Uterus (tissue), 4 donors: ENCODE data around the gene CACNA2D2. TPM values are rescaled to one million over a fixed set of nuclear protein-coding genes. Genes with fewer than 3 reads are reported as not detected.

ENCODE experiments used
- DNase-seq, 2 donors: peaks; one replicate each; pipeline ENCODE4 v3.0.0-alpha.2; 2019 to 2020
- H3K27ac ChIP-seq, 2 donors: fragments of 200-600 bp; sonication (generic); 1 replicate in 1 of 2; 2 replicates in 1 of 2; pipeline ENCODE4 v1.5.1; 2016 to 2018
- H3K27me3 ChIP-seq, 2 donors: fragments of 200-600 bp; sonication (generic); one replicate each; pipeline ENCODE4 v1.5.1; 2018 to 2019; ENCODE audit warnings: control low read depth in 1 of 2
- H3K36me3 ChIP-seq, 2 donors: fragments of 200-600 bp; sonication (generic); one replicate each; pipeline ENCODE4 v1.5.1; 2019; ENCODE audit warnings: control low read depth in 1 of 2
- H3K4me1 ChIP-seq, 2 donors: fragments of 200-600 bp; sonication (generic); one replicate each; pipeline ENCODE4 v1.5.1; 2018 to 2019; ENCODE audit warnings: control low read depth in 1 of 2
- H3K4me3 ChIP-seq, 2 donors: fragments of 200-600 bp; sonication (generic); 1 replicate in 1 of 2; 2 replicates in 1 of 2; pipeline ENCODE4 v1.5.1; 2018 to 2019; ENCODE audit warnings: mild to moderate bottlenecking in 1 of 2
- H3K9me3 ChIP-seq, 2 donors: fragments of 200-600 bp; sonication (generic); one replicate each; pipeline ENCODE4 v1.5.1; 2019; ENCODE audit warnings: control low read depth in 1 of 2
- POLR2A ChIP-seq, 2 donors: fragments of 450-650 bp; IDR thresholded peaks; one replicate each; pipeline ENCODE4 v1.6.1; 2016; ENCODE audit warnings: antibody characterized with exemption in 2 of 2, mild to moderate bottlenecking in 1 of 2, moderate library complexity in 1 of 2
- intact Hi-C: fragments of 100-400 bp; cut with DNase I; formaldehyde crosslinking; loops from one replicate; pipeline ENCODE4 v1.15.1; 2023; ENCODE audit warnings: low total_unique reads
- total RNA-seq, 4 donors: library from RNA; depleted of rRNA in 3 of 4; stranded (reverse); fragments of >200 nt in 3 of 4; gene quantifications; one replicate each; pipeline versions ENCODE4 v1.1.0 to v1.2.4, GENCODE V29; 2014 to 2023
- TF ChIP-seq, protein P1 (sequence below), 4 experiments: fragments of 200-600 bp in 2 of 4; fragments of 450-650 bp in 2 of 4; sonication (generic) in 2 of 4; IDR thresholded peaks; one replicate each; pipeline ENCODE4 v1.5.1; 2016 to 2019; ENCODE audit warnings: antibody characterized with exemption in 4 of 4, mild to moderate bottlenecking in 2 of 4, moderate library complexity in 1 of 4
- donor health status: DM: yes; HTN: yes; CAD: no.

CACNA2D2 gene
- total RNA-seq, 4 donors from 2014 or later: under 0.01 to 6.1 (median 5.3) TPM; not detected in 1

DNA sequence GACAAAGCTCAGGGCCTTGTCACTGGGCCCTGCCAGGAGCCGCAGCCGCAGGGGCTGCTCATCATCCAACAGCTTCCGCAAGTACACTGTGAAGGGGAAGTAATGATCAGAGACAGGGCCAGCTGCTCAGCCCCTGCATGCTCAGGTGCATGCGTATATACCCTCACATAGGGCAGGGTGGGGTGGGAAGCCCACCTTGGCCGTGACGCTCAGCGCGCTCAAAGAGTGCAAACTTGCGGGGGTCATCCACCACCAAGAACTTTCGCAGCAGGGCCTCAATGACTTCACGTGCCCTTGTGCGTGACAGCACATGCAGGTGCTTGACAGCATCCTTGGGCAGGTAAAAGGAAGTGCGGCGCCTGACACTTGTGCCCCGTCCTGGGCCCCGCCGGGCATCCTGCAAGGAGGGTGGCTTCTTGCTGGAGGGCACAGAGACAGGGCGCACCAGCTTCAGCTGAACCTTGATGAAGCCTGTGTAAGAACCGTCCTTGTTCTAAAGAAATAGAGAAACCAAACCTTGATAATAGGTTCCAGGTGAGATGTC lies 172.0 kb downstream of the CACNA2D2 start:
- H3K9me3 ChIP-seq: no peaks in the 10 kb centered on the region
- peak in 1 of 2 donors; percentile 22 for DNase-seq
- H3K4me1 ChIP-seq: peaks cover 4 to 8% of the 10 kb centered on the region in 2 donors
- intact Hi-C loops: no loop called here
- H3K27me3 ChIP-seq: no peaks in the 10 kb centered on the region
- TF ChIP-seq, protein P1, sequence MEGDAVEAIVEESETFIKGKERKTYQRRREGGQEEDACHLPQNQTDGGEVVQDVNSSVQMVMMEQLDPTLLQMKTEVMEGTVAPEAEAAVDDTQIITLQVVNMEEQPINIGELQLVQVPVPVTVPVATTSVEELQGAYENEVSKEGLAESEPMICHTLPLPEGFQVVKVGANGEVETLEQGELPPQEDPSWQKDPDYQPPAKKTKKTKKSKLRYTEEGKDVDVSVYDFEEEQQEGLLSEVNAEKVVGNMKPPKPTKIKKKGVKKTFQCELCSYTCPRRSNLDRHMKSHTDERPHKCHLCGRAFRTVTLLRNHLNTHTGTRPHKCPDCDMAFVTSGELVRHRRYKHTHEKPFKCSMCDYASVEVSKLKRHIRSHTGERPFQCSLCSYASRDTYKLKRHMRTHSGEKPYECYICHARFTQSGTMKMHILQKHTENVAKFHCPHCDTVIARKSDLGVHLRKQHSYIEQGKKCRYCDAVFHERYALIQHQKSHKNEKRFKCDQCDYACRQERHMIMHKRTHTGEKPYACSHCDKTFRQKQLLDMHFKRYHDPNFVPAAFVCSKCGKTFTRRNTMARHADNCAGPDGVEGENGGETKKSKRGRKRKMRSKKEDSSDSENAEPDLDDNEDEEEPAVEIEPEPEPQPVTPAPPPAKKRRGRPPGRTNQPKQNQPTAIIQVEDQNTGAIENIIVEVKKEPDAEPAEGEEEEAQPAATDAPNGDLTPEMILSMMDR (IDR thresholded peaks at IDR 0.05): no peak
- no peak for TF ChIP-seq POLR2A (IDR thresholded peaks at IDR 0.05)
- no peaks in the 10 kb centered on the region for H3K36me3 ChIP-seq
- no peak overlapping the region for H3K27ac ChIP-seq
- H3K4me3 ChIP-seq: no peak overlapping the region

DNA sequence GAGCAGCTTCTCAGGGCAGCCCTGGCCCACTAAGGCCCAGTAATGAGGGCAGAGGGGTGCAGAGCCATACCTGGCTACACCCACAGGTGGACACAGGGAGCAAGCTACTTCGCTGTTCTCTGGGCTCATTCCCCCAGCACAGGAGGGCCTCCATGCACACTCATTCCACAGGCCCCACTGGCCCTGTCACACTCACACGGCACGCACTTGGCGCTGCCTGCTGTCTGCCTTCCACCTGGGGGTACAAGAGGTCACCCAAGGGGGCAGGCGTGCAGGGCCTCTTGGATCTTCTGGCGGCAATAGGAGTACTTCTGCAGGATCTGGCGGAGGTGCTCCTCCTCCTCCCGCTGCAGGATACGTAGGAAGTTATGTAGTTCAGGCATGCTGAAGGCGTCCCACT lies 173.1 kb downstream of the CACNA2D2 start:
- peaks cover 4 to 8% of the 10 kb centered on the region in 2 donors for H3K4me1 ChIP-seq
- no peak overlapping the region for H3K4me3 ChIP-seq
- H3K36me3 ChIP-seq: no peaks in the 10 kb centered on the region
- no peak overlapping the region for H3K27ac ChIP-seq
- intact Hi-C loops: no loop called here
- TF ChIP-seq POLR2A (IDR thresholded peaks at IDR 0.05): no peak
- TF ChIP-seq, protein P1 (IDR thresholded peaks at IDR 0.05): no peak
- DNase-seq: peak in 1 of 2 donors; percentile 20
- H3K9me3 ChIP-seq: no peaks in the 10 kb centered on the region
- H3K27me3 ChIP-seq: no peaks in the 10 kb centered on the region

DNA sequence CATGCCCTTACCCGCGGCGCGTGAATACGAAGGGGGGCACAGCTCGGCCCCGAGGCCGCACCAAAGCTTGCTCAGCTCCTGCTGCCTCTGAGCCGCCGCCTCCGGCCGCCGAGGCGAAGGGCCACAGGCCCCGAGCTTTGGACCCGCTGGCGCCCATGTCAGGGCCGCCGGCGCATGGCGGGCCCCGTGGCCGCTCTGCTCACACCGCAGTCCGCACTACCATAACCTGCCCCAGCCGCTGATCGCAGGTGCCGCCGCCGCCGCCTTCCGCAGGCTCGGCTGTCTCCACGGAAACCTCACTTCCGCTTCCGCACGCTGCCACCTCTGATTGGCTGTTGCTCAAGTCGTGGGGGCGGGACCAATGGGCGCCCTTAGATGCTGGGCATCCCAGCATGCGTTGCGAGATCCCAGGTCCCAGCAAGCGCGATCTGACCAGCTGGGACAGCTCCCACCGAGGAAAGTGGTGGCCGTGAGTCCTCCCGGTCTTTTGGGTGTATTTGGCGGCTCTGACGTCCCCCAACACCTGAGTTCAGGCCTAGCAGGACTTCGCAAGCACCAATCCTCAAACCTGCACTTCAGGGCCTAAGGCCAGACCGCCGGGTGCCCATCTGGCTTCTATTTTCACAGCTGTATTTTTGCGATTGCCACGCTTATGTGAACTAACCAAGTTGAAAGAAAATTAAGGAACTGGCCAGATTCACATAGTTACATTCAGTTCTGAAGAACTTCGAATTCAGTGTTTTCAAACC lies 175.3 kb downstream of the CACNA2D2 start, which contains the start of gene TUSC2:
TSS of gene TUSC2 (minus strand) at position 281 of the 749 bp plus-strand sequence. CDS start at position 157, 124 bp downstream.
- DNase-seq: peak; percentile 96 to 97
- intact Hi-C loops: no loop called here
- Histone ChIP-seq H3K27me3 (no peaks in the 10 kb centered on the region), H3K4me3 (peak within 1 kb of the TSS; percentile 70 to 72), H3K27ac (peak within 1 kb of the TSS; percentile 61 to 79), H3K9me3 (no peaks in the 10 kb centered on the region), H3K36me3 (no peaks in the 10 kb centered on the region), H3K4me1 (peaks cover 0 to 8% of the 10 kb centered on the region in 2 donors)
- TF ChIP-seq, protein P1 (IDR thresholded peaks at IDR 0.05): peak in 1 of 4 experiments; percentile 5
- TF ChIP-seq POLR2A (IDR thresholded peaks at IDR 0.05): peak; percentile 45 to 75

DNA sequence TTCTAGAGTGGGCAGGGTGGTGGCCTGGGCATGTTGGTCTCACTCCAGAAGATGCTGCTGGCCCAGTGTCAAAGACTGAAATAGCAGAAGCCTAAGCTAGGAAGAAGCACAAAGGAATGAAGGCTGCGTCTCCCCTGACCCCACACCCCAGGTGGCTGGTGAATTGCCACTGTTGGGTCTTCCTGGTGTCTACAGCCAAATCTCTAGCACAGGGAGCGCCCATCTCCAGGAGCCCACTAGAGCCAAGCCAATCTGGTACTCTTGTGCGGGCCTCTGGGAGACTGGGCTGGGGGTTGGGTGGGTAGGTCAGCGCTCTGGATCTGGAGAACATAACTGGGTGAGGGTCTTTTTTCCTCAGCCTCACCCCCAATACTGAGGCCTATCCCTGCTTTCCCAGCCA lies 176.3 kb downstream of the CACNA2D2 start:
- peak overlapping the region in 1 of 2 donors; percentile 61 for H3K27ac ChIP-seq
- intact Hi-C loops: no loop called here

More for the DNA sequence above, 176.3 kb downstream of the CACNA2D2 start:
- Histone ChIP-seq H3K4me1 (peaks cover 0 to 13% of the 10 kb centered on the region in 2 donors), H3K27me3 (no peaks in the 10 kb centered on the region), H3K9me3 (no peaks in the 10 kb centered on the region), H3K36me3 (no peaks in the 10 kb centered on the region), H3K4me3 (peak overlapping the region; percentile 70 to 72)
- DNase-seq: no peak
- TF ChIP-seq, protein P1 (IDR thresholded peaks at IDR 0.05): no peak
- no peak for TF ChIP-seq POLR2A (IDR thresholded peaks at IDR 0.05)
